T-helper 1 cell (primary cell): ENCODE measurements around the gene TMEM106C.

Experiments
- DNase-seq, 5 donors: peaks; one replicate each; pipeline ENCODE4 v3.0.0-alpha.2; 2012 to 2020

The TMEM106C gene

DNA sequence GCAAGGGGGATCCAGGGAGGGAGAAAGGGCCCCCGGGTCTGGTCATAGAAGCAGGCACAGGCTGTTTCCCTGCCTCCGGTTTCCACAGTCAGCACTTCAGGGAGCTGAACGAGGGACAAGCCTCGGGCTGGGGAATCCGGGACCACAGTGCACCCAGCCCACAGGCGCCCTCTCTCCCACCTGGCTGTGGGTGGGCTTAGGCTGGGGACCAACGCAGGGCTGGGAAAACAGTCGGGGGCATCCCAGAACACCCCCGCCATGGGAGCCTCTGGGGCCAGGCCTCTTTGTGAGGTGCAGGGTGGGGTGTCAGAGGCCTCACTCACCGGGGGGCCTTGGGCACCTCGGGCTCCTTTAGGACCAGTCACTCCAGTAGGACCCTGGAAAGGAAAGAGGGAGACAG, 16.3 kb downstream of the TMEM106C start:
- DNase-seq: no peak

- DNase-seq: no peak
These were observed 16.8 kb downstream of the TMEM106C start for GRCh38 chr12:47980197-47980596.

GRCh38 chr12:47980779-47981495, 17.5 kb downstream of the TMEM106C start:
- DNase-seq: no peak

DNA sequence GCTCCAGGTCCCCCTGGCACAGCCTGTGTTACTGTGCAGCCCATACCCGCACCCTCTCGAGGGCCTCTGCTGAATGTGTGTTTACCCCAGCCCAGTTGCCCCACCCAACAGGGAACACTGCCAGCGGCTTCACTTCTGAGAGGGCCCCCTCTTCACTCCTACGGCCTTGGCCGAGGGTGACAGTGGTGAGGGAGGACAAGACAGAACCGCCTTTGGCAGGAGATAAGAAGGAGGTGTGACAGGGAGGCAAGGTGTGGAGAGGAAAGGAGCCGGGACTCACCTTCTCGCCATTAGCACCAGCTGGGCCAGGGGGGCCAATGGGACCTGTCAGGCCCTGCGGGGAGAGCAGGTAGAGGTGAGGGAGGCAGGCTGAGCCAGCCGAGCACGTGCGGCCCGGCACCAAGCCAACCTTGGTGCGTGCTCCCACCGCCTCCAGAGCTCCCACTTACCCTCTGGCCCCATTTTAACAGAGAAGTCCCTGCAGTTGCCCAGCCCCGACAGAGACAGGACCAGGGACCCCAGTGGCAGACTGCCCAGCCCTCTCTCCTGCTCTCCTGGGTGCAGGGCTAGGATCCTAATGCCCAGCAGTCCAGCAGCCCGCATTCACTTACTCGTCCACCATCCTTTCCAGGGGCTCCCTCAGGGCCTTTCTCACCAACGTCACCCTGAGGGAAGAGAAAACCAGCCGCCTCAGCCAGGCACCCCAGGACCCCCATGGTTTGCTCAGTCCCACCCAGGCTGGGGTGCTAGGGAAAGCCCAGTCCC, 18.3 kb downstream of the TMEM106C start:
- DNase-seq: no peak

- DNase-seq: no peak
These were observed 18.9 kb downstream of the TMEM106C start for GRCh38 chr12:47982311-47982710.

GRCh38 chr12:47982770-47983169, 19.4 kb downstream of the TMEM106C start:
- DNase-seq: no peak

GRCh38 chr12:47983541-47984115, 20.2 kb downstream of the TMEM106C start:
- no peak for DNase-seq

DNA sequence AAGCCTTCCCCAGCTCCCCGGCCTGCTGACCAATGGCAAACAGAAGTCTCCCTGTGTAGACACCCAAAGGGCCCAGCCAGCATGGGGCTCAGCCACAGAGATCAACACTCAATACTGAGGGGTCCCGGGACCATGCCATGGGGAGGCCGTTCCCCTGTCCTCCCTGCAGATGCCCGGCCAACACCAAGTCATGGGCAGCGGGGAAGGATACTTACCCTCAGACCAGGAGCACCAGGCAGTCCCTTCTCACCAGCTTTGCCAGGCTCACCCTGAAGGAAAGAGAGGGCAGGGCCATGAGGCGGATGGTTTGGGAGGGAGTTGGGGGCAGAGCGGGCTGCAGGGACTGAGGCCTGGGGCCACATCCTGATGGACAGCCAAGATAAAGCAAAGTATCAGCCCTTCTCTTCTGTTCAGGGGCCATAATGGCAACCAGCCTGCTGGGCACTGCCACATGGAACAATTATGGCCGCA, 21.0 kb downstream of the TMEM106C start:
- no peak for DNase-seq

DNA sequence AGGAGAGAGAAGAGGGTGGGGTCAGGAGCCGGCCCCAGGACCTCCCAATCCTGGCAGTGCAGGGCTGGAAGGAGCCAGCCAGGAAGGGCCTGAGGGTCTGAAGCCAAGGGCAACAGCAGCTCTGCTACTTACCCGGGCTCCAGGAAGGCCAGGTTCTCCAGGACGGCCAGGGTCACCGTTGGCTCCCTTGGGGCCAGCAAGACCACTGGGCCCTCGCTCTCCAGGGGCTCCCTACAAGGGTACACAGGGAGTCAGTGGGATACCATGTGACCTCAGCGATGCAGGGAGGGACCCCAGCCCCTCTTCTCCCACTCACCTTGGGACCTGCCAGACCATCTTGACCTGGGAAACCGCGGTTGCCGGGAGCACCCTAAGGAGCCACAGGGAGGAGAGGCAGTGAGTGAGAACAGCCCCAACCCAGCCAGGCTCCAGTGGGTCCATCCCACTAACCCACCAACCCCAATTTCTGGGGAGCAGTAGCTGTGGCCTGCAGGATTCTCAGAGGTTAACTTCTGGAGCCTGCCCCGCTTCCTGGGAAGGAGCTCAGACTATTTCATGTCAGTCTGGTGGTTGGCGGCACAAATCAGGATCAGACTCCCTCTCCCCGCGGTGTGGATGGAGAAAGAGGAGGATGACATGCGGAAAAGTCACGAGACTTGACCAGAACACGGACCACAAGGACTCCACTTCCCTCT, 22.3 kb downstream of the TMEM106C start:
- no peak for DNase-seq

- no peak for DNase-seq
These were observed 22.9 kb downstream of the TMEM106C start for GRCh38 chr12:47986291-47986660.

- no peak for DNase-seq
These were observed 23.4 kb downstream of the TMEM106C start for GRCh38 chr12:47986832-47987231.

- DNase-seq: no peak
These were observed 24.1 kb downstream of the TMEM106C start for GRCh38 chr12:47987411-47988072.

DNA sequence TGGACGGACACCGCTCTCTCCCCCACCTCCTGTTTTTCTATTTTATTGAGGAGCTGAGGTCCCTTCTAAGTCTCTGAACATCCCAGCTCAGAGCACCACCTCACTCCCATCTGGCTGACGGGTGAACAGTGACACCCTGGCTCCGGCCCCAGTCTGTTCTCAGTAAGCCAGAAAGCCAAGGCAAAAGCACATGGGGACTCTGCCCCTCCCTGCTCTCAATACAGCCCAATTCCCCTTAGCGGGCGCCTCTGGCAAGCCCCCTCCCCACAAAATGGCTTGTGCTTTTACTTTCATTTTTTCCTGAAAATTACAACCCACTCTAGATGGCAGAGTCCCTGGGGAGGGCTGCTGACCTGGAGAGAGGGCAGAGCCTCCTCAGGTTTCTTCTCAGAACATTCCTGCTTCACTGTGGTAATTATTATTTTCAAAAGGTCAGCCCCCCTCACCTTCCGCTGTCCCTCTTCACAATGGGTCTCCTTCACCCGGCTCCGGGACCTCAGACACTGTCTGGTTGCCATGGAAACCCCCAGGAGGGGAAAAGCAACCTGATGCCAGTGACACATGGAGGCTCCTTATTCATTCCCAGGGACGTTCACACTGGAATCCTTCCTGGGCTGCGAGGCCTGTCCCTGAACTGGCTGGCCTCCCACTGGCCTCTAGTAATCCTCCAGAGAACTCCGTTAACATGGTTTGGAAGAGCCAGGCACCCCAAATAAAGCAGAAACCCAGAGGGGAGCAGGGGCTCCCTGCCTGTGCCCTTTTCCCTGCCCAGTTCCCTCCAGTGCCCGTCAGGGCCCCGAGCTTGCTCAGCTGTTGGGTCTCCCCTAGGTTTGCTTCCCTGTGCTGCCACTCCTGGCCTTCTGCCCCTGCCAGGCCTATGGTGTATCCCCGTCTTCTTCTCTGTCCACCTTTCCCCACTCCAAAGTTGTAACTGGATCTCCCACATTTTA, 25.0 kb downstream of the TMEM106C start:
- no peak for DNase-seq

GRCh38 chr12:47989023-47989417, 25.6 kb downstream of the TMEM106C start:
- no peak for DNase-seq

- DNase-seq: no peak
These were observed 26.3 kb downstream of the TMEM106C start for GRCh38 chr12:47989666-47990065.

- peak in 3 of 5 donors; percentile 17 to 86 (median 22) for DNase-seq
These were observed 27.1 kb downstream of the TMEM106C start for GRCh38 chr12:47990351-47991105.

DNA sequence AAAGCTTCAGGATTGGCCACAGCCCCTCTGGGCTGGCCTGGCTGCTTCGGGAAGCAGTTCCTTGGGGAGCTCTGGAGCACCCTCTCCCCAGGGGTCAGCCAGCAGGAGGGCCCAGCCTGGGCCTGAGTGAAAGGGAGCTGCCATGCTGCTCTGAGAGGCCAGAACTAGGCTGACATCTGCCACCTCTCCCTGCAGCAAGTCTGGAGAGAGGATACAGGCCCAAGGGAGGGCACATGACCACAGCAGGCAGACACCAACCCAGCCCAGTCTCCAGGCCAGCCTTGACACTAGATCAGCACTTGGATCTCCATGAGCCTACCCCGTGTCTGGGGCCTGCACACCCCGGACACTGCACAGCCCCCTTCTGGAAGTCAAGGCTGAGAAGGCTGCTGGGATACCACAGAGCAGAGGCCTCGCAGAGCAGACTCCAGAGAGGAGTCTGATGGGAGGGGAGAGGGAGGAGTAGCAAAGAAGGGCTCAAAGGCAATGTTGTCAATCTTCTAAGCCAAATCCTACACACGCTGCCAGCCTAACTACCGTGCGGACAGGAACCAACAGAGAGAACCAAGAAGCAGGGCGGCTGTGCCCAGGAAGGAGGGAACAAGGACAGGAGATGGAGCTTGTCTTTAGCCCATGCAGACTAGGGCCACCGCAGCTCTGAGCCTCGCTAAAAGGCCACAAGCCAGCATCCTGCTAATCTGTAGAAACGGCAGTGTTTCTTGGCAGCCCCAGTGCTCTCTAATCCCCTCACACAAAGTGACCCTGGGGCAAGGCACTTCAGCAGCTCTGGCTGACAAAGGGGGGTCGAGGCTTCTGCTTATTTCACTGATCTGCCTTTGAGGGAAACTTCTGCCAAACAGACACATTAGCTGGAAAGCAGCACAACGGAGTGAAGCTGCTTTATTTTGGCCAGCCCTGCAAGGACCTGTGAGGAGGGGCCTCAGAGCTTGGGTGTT, 28.0 kb downstream of the TMEM106C start:
- DNase-seq: no peak

DNA sequence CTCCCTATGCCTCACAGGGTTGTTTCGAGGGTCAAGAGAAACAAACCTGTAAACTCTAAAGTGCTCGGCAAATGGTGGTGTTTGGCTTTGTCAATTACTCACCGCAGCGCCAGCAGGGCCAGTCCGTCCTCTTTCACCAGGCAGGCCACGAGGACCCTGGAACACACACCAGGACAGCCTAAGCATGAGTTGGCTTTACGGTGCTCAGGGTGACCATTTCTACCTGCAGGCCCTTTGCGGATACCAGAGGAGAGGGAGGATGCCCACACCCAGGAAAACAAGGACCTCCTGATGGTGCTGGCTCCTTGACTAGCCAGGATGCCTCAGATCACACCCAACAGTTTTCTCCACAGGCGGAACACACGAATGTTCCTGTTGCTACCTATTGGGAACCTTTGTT, 29.4 kb downstream of the TMEM106C start:
- no peak for DNase-seq

GRCh38 chr12:47993491-47993890, 30.1 kb downstream of the TMEM106C start:
- DNase-seq: no peak
